Activated T-helper 2 cell treated with anti-CD3 and anti-CD28 coated beads, Interferon-gamma antibody, Interleukin-2, Interleukin-4, amounts not matched to agents 10 μg/mL and 5 μg/mL and 100 μg/mL, durations not matched to agents 14 hours and 24 hours and 36 hours (primary cell): ENCODE results near the gene AKR7A3. TPM values are rescaled to one million over a fixed set of nuclear protein-coding genes. Genes with fewer than 3 reads are reported as not detected.

Experiments
- DNase-seq: peaks from one replicate; pipeline ENCODE4 v3.0.0; 2021; ENCODE audit warnings: low spot score
- H3K27ac Mint-ChIP-seq: one replicate; pipeline ENCODE4 v1.8.0; 2021; ENCODE audit warnings: mixed read lengths
- H3K27me3 Mint-ChIP-seq: one replicate; pipeline ENCODE4 v1.8.0; 2021; ENCODE audit warnings: low read depth, mixed read lengths
- H3K36me3 Mint-ChIP-seq: one replicate; pipeline ENCODE4 v1.8.0; 2021; ENCODE audit warnings: low read depth, mixed read lengths
- H3K4me1 Mint-ChIP-seq: one replicate; pipeline ENCODE4 v1.8.0; 2021; ENCODE audit warnings: low read depth, mixed read lengths
- H3K4me3 Mint-ChIP-seq: one replicate; pipeline ENCODE4 v1.8.0; 2021; ENCODE audit warnings: low read depth, mild to moderate bottlenecking, moderate library complexity, mixed read lengths
- H3K9me3 Mint-ChIP-seq: one replicate; pipeline ENCODE4 v1.8.0; 2021; ENCODE audit warnings: mixed read lengths
- intact Hi-C: fragments of 100-400 bp; cut with micrococcal nuclease; formaldehyde crosslinking; loops from one replicate; pipeline ENCODE4 v1.15.1; 2023
- total RNA-seq: library from RNA; stranded (reverse); gene quantifications from 2 replicates; pipeline ENCODE4 v1.2.3, GENCODE V29; 2022

AKR7A3 gene
- total RNA-seq, 1 donor from 2014 or later, result 2.1 TPM

DNA sequence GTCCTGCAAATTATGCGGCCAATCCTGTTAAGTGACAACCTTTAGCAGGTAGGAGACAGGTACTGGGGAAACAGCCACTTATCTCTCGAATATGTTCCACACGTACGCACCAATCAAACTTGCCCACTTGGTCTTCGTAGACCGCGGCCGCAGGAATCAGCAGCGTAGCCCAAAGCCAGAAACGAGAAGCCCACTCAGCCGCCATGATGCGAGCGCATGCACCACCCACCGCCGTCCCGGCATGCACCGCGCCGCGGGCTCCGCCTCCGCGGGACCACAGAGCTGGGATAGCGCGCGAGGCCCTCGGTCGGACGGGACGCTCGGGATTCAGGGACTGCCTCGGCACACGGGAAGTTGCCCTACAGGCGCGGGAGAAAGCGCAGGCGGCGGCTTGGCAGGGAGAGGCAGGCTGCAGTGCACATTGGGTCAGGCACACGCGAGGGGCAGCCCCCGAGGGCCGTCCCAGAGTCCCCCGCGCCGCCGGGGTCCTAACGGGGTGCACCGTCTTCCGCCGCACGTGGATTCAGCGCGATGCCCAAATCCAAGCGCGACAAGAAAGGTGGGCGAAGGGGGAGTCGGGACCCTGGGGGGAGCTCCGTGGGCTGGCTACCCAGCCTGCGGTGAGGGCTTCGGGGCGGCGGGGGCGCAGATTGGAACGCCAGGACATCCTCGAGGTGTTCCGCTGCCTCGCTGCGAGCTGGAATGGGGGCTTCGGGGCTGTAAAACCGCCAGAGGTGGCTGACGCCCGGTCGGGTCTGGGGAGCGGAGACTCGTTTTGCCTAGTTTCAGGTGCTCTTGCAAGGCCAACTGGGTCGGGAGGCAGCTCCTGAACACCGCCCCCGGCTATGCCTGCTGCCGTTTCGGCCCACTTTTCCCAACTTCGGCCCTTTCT, 37.0 kb downstream of the AKR7A3 start, which contains the start of the genes EMC1 and MRTO4:
TSS of gene EMC1 (minus strand) at position 220 of the 892 bp plus-strand sequence. CDS start at position 205, 15 bp downstream.
TSS of gene MRTO4 (plus strand) at position 501 of the 892 bp plus-strand sequence. CDS start at position 532, 31 bp downstream.
- Mint-ChIP-seq H3K36me3 (peaks cover 39% of the 10 kb centered on the region), H3K4me3 (peak within 1 kb of the TSS; percentile 93), H3K9me3 (no peaks in the 10 kb centered on the region), H3K27ac (peak within 1 kb of the TSS; percentile 97), H3K4me1 (peaks cover 24% of the 10 kb centered on the region), H3K27me3 (no peaks in the 10 kb centered on the region)
- intact Hi-C loops, result loop anchor here (1.0 to 5.0 kb wide), 4 partner anchors 41 to 401 kb away; partner anchors contain the start of genes AKR7A2, IFFO2, SLC66A1 and UBR4
- DNase-seq, result peak; percentile 89

DNA sequence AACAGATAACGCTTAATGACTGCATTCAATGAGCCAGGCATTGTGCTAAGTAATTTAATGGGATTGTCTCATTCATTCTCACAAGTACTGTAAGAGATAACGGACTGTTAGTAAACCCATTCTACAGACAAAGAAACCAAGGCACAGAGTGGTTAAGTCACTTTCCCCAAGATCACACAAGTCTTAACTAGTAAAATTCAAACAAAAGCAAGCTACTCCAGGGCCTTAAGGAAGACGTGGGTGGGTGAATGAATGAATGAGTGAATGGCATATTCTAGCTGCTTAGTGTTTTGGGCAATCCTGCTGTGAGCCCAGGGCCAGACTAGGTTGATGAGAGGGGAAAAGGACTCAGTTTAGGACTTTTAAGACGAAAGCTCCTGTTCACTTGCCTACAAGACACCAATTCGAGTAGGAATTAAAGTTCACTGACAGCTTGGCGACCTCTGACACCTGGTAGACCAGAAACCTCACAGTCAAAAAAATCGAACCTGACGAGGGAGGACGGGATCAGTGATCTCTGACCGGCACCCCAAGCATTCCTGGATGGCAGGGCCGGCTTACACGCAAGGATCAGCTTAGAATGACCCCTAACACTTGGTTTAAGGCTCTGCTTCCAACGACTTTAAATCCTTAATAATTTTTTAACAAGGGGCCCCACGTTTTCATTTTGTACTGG, 37.8 kb downstream of the AKR7A3 start:
- Mint-ChIP-seq H3K4me1 (peaks cover 20% of the 10 kb centered on the region), H3K36me3 (peaks cover 33% of the 10 kb centered on the region), H3K4me3 (peak overlapping the region; percentile 93), H3K27ac (peak overlapping the region; percentile 94), H3K27me3 (no peaks in the 10 kb centered on the region), H3K9me3 (no peaks in the 10 kb centered on the region)
- intact Hi-C loops, result loop anchor here (1.0 to 5.0 kb wide), 4 partner anchors 40 to 402 kb away; partner anchors contain the start of genes AKR7A2, IFFO2, SLC66A1 and UBR4
- DNase-seq, result no peak

DNA sequence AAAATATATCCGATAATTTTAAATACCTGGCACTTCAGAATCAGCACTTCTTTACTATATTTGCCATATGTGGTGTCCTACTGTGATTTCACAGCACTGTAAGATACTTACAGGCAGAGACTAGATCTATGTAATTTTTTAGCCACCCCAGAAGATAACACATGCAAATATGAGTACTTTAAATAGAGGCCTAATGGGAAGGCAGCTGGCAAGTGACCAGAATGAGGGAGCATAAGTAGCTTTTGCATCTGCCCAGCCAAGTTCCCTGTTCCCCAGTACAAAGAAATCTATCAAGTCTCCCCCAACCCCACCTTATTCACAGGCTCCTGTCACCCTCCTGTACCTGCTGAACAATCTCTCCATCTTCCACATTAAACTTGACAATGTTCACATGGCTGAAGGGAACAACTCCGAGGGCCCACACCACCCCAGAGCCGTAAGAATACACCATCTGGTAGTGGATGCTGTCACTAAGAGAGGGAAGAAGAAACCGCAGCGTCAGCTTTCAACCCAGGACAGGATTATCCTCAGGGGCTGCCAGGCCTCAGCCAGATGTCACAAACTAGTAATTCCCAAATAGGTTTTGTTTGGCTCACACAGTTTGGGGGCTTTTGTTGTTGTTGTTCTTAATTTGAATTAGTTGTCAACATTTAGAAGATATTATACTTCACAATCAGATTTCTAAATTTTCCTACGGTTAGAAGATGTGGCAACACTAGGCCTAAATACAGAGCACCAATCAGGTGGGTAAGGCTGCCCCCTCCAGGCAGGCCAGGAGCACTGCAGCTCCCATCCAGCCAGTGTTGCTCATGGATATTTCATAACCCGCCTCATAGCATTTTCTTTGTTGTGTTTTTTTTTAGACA, 47.7 kb downstream of the AKR7A3 start:
- no peaks in the 10 kb centered on the region for H3K27me3 Mint-ChIP-seq
- intact Hi-C loops, result loop anchor here (2.0 to 10.0 kb wide), 3 partner anchors 64 to 334 kb away; no protein-coding TSS in a partner anchor
- no peaks in the 10 kb centered on the region for H3K4me1 Mint-ChIP-seq
- DNase-seq, result peak; percentile 52
- no peak overlapping the region for H3K4me3 Mint-ChIP-seq
- H3K36me3 Mint-ChIP-seq, result peaks cover 74% of the 10 kb centered on the region
- no peak overlapping the region for H3K27ac Mint-ChIP-seq
- no peaks in the 10 kb centered on the region for H3K9me3 Mint-ChIP-seq

DNA sequence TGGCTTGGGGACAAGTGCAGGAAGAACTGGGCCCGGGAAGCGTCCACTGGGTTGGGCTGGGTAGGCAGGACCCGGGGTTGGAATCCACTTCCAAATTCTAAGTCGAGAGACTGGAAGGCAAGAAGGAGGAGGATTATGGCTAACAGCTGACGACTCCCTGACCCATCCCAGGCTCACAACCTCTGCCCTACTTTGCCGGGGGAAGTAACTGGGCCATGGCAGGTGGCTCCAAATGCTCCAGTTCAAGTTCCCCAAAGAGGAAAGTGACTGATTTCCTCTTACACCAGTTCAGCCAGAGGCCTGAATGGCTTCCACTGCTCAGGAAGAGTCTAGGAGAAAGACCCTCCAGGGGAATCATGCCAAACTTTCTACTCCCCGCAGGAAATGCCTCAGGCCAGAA, 48.7 kb downstream of the AKR7A3 start:
- Mint-ChIP-seq H3K27ac (no peak overlapping the region), H3K27me3 (no peaks in the 10 kb centered on the region), H3K9me3 (no peaks in the 10 kb centered on the region), H3K36me3 (peaks cover 75% of the 10 kb centered on the region), H3K4me3 (no peak overlapping the region), H3K4me1 (no peaks in the 10 kb centered on the region)
- intact Hi-C loops, result loop anchor here (2.0 to 10.0 kb wide), 3 partner anchors 63 to 333 kb away; no protein-coding TSS in a partner anchor
- DNase-seq, result no peak

DNA sequence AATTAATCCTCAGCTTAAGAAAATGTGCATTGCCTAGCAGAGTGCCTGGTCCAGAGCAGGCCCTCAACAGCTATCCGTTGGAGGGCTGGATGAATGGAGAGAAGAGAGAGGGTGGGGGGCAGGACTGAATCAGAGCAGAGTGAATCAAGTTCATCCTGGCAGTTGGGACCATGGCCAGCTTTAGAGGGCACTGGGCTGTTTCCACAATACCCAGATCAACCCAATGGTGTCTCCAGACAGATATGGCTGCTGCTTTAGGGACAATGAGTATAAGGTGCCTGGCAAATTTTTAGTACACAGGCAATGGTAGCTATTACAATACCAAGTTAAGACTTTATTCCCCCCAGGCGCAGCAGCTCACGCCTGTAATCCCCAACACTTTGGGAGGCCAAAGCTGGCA, 54.3 kb downstream of the AKR7A3 start:
- Mint-ChIP-seq H3K4me3 (no peak overlapping the region), H3K36me3 (peaks cover 60% of the 10 kb centered on the region), H3K9me3 (no peaks in the 10 kb centered on the region), H3K4me1 (no peaks in the 10 kb centered on the region), H3K27ac (no peak overlapping the region), H3K27me3 (no peaks in the 10 kb centered on the region)
- intact Hi-C loops, result no loop called here
- no peak for DNase-seq

Other genes with a start within 250 kb of the AKR7A3 start
- gene UBR4, start 78.5 kb downstream of the AKR7A3 start, total RNA-seq, result 156 and 160 TPM in 2 replicates
- 54.0 and 57.4 TPM in 2 replicates for gene EMC1, start 37.2 kb downstream of the AKR7A3 start, total RNA-seq
- gene MRTO4, start 37.0 kb downstream of the AKR7A3 start, total RNA-seq, result 109 and 113 TPM in 2 replicates
- 34.3 and 38.8 TPM in 2 replicates for gene AKR7A2, start 23.4 kb upstream of the AKR7A3 start, total RNA-seq
- gene SLC66A1, start 23.6 kb upstream of the AKR7A3 start, total RNA-seq, result 10.6 and 12.1 TPM in 2 replicates
- 329 and 336 TPM in 2 replicates for gene CAPZB, start 196.8 kb upstream of the AKR7A3 start, total RNA-seq